Activated naive CD4-positive, alpha-beta T cell treated with anti-CD3 and anti-CD28 coated beads, Interleukin-2, amount 50 U/mL, for 24 hours (primary cell): ENCODE results near the gene MYL10.

Experiments
- H3K27ac Mint-ChIP-seq: one replicate; pipeline ENCODE4 v1.8.0; 2021; ENCODE audit warnings: mild to moderate bottlenecking, mixed read lengths
- H3K27me3 Mint-ChIP-seq: one replicate; pipeline ENCODE4 v1.8.0; 2021; ENCODE audit warnings: mixed read lengths
- H3K36me3 Mint-ChIP-seq: one replicate; pipeline ENCODE4 v1.8.0; 2021; ENCODE audit warnings: mixed read lengths
- H3K4me1 Mint-ChIP-seq: one replicate; pipeline ENCODE4 v1.8.0; 2021; ENCODE audit warnings: mixed read lengths
- H3K4me3 Mint-ChIP-seq: one replicate; pipeline ENCODE4 v1.8.0; 2021; ENCODE audit warnings: mild to moderate bottlenecking, mixed read lengths
- H3K9me3 Mint-ChIP-seq: one replicate; pipeline ENCODE4 v1.8.0; 2021; ENCODE audit warnings: mixed read lengths

MYL10 gene

DNA sequence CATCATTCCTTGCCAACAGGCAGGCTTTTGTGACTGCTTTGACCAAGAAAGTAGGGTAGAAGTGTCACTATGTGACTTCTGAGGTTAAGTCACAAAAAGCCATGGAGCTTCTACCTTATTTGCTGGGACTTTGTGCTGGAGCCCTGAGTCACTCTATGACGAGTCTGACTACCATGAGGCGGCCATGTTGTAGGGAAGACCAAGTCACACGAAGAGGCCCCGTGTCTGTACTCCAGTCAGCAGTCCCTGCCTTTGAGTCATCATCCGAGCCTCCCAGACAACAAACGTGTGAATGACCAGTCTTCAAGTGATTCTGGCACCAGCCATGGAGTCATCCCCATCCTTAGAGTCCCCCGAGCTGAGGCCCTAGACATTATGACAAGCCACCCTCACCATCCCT, 3.5 kb upstream of the MYL10 start:
- no peaks in the 10 kb centered on the region for H3K9me3 Mint-ChIP-seq
- no peak overlapping the region for H3K4me3 Mint-ChIP-seq
- no peaks in the 10 kb centered on the region for H3K36me3 Mint-ChIP-seq
- H3K4me1 Mint-ChIP-seq = no peaks in the 10 kb centered on the region
- no peaks in the 10 kb centered on the region for H3K27me3 Mint-ChIP-seq
- no peak overlapping the region for H3K27ac Mint-ChIP-seq

DNA sequence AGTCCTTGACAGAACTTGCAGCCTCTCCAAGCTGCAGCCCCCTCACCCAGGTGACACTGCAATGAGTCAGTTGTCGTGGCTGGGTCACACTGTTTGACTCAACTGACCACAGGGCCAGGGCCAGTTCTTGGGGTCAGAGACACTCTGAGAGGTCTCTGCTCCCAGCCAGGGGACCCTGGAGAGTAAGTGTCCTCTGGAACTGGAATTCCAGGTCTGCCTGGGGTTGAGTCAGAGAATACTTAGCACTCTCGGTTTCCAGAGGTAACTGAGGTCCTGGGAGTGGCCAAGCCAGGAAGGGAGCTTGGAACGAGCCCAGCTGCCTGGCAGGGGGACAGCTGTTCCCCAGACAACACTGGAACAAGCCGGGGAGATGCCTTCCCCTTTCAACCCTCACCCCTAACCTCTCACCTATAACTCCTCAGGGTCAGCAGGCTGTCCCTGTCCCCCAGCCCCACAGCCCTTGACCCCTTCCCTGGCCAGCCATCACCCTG, 2.2 kb upstream of the MYL10 start:
- H3K4me1 Mint-ChIP-seq = no peaks in the 10 kb centered on the region
- no peak overlapping the region for H3K27ac Mint-ChIP-seq
- H3K27me3 Mint-ChIP-seq = peaks cover 2% of the 10 kb centered on the region
- H3K4me3 Mint-ChIP-seq = no peak overlapping the region
- no peaks in the 10 kb centered on the region for H3K36me3 Mint-ChIP-seq
- no peaks in the 10 kb centered on the region for H3K9me3 Mint-ChIP-seq

DNA sequence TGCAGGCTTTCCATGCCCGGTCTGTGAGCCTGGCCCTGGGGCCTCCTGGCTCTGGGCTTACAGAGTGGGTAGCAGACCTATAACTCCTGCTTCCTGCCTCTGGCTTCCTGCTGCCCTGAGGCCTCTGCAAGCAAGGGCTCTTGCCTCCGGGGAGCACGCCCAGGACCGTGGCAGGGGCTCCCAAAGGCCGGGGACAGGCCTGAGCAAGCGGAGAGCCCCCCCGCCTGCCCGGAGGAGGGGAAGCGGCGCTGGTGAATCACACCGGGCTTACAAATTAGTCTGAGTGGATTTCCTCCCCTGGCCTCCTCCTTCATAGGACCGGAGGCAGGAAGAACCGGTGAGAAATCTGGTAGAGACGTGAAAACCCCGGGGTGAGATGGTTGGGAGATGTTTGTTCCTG, 1.5 kb upstream of the MYL10 start:
- no peaks in the 10 kb centered on the region for H3K36me3 Mint-ChIP-seq
- H3K27ac Mint-ChIP-seq = no peak overlapping the region
- H3K4me3 Mint-ChIP-seq = no peak overlapping the region
- no peaks in the 10 kb centered on the region for H3K9me3 Mint-ChIP-seq
- H3K4me1 Mint-ChIP-seq = no peaks in the 10 kb centered on the region
- peaks cover 2% of the 10 kb centered on the region for H3K27me3 Mint-ChIP-seq

DNA sequence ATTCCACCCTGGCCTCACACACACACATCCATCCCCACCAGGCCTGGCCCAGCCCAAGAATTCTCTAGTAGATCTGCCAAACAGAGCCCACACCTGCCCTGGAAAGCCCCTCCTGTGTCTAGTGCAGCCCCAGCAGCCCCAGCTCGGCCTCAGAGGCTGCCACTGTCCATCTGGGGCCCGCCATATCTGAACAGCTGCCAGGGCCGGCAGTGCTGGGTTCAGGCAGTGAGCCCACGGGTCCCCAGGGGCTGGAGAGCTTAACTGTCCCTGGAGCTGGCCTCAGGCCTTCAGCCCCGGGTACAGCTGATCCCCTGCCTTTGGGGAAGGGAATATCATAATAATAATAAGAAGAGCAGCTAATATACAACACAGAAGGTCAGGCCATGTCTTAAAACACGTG, 574 bp downstream of the MYL10 start:
- Mint-ChIP-seq H3K36me3 (no peaks in the 10 kb centered on the region), H3K4me3 (no peak overlapping the region), H3K4me1 (no peaks in the 10 kb centered on the region), H3K27ac (no peak overlapping the region), H3K27me3 (peaks cover 4% of the 10 kb centered on the region), H3K9me3 (no peaks in the 10 kb centered on the region)

DNA sequence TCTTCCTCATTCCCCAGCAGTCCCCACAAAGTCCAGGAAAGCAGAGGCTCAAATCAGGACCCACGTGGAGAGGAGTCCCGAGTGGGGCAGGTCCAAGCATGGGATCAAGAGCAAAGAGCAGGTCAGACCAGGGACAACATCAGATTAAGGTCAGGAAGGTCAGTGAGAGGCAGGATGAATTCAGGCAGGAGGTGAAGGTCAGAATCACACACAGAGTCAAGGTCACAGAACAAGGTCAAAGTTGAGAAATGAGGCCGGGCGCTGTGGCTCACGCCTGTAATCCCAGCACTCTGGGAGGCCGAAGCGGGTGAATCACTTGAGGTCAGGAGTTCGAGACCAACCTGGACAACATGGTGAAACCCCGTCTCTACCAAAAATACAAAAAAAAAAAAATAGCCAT, 2.3 kb downstream of the MYL10 start:
- H3K27ac Mint-ChIP-seq = no peak overlapping the region
- no peak overlapping the region for H3K4me3 Mint-ChIP-seq
- H3K4me1 Mint-ChIP-seq = no peaks in the 10 kb centered on the region
- H3K36me3 Mint-ChIP-seq = no peaks in the 10 kb centered on the region
- H3K27me3 Mint-ChIP-seq = peaks cover 4% of the 10 kb centered on the region
- H3K9me3 Mint-ChIP-seq = no peaks in the 10 kb centered on the region

DNA sequence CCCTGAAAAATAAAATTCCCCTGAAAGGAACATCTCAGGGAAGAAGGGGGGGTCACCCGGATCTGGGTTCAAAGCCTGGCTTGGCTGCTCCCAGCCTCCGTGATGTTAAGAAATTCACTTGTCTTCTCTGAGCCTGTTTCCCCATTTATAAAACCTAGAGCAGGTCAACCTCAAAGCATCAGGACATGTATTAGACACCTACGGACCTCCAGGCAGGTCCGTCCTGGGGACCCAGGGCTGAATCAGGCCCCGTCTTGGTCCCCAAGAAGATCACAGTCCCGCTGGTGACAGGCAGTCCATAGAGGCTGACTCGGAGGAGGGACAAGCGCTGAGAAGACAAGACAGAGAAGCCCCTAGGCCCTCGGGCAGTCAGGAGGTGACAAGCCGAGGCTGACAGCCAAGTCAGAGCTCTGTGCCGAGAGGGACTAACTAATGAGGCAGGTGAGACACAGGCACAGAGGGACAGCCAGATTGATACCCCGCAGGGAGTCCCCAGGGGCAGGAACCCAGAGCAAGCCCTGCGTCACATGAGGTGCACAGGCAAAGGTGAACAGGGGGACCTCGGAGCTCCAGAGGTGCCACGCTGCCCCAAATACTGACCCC, 2.9 kb downstream of the MYL10 start:
- no peak overlapping the region for H3K27ac Mint-ChIP-seq
- H3K27me3 Mint-ChIP-seq = peaks cover 4% of the 10 kb centered on the region

DNA sequence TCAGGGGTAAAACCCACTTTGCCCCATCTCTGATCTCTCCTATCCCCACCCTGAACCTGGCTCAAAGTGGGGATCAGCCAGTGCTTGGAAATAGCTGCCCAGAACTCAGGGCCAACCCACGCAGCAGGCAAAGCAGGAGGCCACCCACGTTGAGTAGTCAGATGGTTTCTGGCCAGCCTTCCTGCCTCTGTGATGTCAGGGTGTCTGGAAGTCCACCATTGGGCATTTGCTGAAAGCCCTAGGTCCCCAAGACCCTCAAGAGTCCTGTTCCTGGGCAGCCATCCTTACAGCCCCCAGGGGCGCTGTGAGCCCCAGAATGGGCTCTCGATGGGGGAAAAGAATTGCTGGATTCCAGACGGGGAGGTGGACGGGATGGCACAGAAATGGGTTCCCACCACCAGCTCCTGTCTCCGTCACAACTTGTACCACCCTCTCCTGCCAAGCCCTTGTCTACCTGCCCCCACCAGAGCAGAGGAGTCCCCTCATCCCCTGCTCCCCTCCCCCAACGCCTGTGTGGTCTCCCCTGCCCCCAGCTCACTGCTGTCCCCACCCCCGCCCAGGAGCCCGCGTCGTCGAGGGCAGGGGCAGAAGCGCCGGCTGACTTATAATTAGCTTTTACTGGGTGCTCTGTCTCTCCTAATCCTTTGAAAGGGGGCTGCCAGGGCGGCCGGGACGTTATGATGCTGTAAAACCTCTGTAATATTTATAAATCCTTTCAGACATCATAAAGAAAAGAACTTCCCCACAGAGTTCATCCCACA, 3.9 kb downstream of the MYL10 start:
- peaks cover 4% of the 10 kb centered on the region for H3K27me3 Mint-ChIP-seq
- no peaks in the 10 kb centered on the region for H3K36me3 Mint-ChIP-seq
- no peaks in the 10 kb centered on the region for H3K4me1 Mint-ChIP-seq
- H3K4me3 Mint-ChIP-seq = no peak overlapping the region
- no peak overlapping the region for H3K27ac Mint-ChIP-seq
- no peaks in the 10 kb centered on the region for H3K9me3 Mint-ChIP-seq

More for the DNA sequence above, 2.9 kb downstream of the MYL10 start:
- Mint-ChIP-seq H3K9me3 (no peaks in the 10 kb centered on the region), H3K4me1 (no peaks in the 10 kb centered on the region), H3K36me3 (no peaks in the 10 kb centered on the region), H3K4me3 (no peak overlapping the region)

DNA sequence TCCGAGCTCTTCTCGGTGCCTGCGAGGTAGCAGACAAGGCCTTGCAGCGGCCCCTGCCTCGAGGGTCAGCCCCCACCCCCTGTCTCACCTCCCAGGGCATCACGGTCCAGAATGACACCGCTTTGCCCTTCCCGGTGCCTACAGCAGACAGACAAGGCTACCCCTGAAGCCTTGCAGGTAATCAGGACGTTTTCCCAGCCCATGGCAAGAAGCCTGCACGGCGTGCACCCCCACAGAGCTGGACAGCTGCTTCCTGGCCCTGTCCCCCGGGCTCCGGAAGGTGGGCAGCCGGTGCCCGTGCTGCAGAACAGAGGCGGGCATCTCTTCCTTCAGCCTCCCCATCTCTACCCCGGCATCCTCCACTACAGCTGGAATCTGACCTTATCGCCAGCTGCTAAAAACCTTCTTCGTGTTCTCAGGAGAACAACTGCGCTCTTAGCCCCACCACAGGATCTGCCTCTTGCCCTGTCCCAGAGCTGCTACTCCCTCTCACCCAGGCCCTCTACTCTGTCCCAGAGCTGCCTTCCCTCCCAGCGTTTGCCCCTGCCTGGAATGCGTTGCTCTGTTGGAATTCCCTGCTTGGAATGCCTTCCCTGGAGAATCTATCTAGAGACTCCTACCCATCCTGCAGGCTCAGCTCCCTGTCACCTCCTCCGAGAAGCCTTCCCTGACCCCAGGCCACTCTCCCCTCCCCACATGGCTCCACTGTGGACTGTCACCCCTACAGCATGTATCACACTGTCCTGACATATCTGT, 4.7 kb downstream of the MYL10 start:
- H3K4me3 Mint-ChIP-seq = no peak overlapping the region
- H3K4me1 Mint-ChIP-seq = no peaks in the 10 kb centered on the region
- no peaks in the 10 kb centered on the region for H3K36me3 Mint-ChIP-seq
- peak overlapping the region; percentile 0 for H3K27ac Mint-ChIP-seq
- no peaks in the 10 kb centered on the region for H3K9me3 Mint-ChIP-seq
- H3K27me3 Mint-ChIP-seq = peaks cover 4% of the 10 kb centered on the region

DNA sequence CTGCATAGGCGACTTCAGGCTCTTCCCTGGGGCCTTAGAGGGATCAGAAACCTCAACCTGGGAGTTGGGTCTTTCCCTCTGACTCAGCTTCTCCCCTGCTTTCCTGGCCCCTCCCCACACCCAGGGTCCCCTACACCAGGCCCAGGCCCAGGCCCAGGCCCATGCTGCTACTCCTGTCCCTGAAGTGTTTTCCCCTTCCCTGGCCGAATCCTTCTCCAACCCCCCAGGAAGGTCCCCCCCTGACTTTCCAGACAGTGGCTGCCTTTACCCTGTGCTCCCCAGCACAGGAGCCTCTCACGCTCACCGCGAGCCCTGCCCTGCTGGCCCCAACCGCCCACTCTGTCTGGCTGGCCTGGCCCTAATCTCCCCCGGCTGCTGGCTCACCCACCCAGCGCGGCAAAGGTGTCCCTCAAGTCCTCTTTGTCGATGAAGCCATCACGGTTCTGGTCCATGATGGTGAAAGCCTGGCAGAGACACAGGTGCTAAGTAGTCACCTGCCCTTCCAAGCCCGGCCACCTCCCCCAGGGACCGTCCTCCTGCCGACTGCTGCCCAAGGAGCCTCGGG, 6.4 kb downstream of the MYL10 start:
- Mint-ChIP-seq H3K27me3 (peaks cover 4% of the 10 kb centered on the region), H3K27ac (no peak overlapping the region), H3K4me3 (no peak overlapping the region), H3K4me1 (no peaks in the 10 kb centered on the region), H3K9me3 (no peaks in the 10 kb centered on the region), H3K36me3 (no peaks in the 10 kb centered on the region)

DNA sequence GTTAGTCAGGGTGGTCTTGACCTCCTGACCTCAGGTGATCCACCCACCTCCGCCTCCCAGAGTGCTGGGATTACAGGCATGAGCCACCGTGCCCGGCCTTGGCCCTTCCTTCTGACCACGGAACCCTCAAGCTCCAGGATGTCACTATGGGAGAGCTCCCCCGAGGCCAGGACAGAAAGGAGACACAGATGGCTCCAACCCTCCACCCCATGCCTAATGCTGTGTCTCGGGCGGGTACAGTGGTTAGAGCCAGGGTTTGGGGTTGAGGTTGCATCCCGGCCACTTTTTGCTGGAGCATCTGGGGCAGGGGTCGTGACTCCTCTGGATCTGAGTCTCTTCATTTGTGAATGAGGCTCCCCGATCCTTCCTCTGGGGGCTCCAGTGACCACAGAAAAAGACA, 8.1 kb downstream of the MYL10 start:
- Mint-ChIP-seq H3K4me3 (no peak overlapping the region), H3K36me3 (no peaks in the 10 kb centered on the region), H3K27ac (no peak overlapping the region), H3K4me1 (no peaks in the 10 kb centered on the region), H3K9me3 (no peaks in the 10 kb centered on the region), H3K27me3 (peaks cover 2% of the 10 kb centered on the region)

DNA sequence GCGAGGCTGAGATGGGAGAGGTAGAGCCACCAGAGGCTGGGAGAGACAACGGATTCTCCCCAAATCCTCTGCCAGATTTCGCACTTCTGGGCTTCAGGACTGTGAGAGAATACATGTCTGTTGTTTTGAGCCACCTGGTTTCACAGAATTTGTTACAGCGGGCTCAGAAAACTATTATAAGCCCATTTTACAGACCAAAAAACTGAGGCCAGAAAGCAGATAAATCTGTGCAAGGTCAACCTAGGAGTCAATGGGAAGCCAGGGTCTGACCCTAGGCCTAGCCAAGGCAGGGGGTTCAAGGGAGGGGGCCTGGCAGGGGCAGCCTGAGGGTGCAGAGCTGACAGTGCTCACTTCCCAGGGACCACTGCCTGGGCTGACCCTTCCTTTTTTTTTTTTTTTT, 8.7 kb downstream of the MYL10 start:
- H3K36me3 Mint-ChIP-seq = no peaks in the 10 kb centered on the region
- H3K4me3 Mint-ChIP-seq = no peak overlapping the region
- H3K4me1 Mint-ChIP-seq = no peaks in the 10 kb centered on the region
- peaks cover 2% of the 10 kb centered on the region for H3K27me3 Mint-ChIP-seq
- H3K27ac Mint-ChIP-seq = no peak overlapping the region
- H3K9me3 Mint-ChIP-seq = no peaks in the 10 kb centered on the region

DNA sequence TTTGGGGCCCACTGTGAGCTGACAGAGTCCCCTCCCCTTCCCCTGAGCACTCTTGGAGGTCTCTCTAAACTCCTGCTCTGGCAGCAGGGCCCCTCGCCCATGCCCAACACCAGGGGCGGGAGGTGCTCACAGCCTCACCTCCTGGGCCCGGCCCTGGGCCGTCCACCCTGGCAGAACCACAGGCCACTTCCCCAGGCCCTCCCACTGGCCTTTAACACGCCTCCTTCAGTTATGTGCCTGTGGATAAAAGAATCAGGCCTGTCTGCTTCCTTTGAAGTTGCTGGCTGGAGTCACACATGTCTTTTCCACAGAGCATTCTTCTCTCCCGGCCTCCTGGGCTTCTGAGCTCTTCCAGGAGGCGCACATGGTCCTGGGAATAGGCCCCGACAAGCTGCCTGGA, 10.2 kb downstream of the MYL10 start:
- Mint-ChIP-seq H3K4me3 (no peak overlapping the region), H3K27ac (no peak overlapping the region), H3K4me1 (no peaks in the 10 kb centered on the region), H3K36me3 (no peaks in the 10 kb centered on the region), H3K27me3 (peaks cover 2% of the 10 kb centered on the region), H3K9me3 (no peaks in the 10 kb centered on the region)

DNA sequence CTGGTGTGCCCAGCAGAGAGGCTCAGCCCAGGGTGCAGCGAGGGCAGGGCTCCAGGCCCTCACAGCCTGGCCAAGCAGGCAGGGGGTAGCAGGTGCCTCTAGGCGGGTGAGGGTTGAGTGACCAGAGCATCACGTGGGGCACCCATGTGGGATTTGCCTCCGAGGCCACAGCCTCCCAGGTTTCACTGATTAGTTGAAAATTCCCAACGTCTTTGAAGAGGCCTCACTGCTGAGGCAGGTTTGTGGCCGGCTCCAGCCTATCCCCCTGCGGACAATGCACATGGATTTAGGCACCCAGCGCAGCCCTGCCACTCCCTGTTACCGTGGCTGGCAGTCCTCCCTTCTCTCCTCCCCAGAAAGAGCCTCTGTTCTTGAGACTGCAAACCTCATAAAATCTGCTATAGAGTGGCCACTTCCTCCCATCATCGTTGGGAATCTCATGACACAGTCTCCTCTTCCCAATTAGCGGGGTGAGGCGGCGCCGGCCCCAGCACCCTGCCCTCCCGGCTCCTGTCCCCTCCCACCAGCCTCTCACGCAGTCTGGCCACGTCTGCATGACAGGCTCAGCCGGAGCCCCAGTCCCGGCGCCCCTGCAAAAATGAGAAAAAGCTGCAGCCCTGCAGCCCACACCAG, 10.8 kb downstream of the MYL10 start:
- H3K4me1 Mint-ChIP-seq = no peaks in the 10 kb centered on the region
- H3K27me3 Mint-ChIP-seq = peaks cover 2% of the 10 kb centered on the region
- no peaks in the 10 kb centered on the region for H3K9me3 Mint-ChIP-seq
- H3K4me3 Mint-ChIP-seq = no peak overlapping the region
- H3K36me3 Mint-ChIP-seq = no peaks in the 10 kb centered on the region
- H3K27ac Mint-ChIP-seq = no peak overlapping the region

DNA sequence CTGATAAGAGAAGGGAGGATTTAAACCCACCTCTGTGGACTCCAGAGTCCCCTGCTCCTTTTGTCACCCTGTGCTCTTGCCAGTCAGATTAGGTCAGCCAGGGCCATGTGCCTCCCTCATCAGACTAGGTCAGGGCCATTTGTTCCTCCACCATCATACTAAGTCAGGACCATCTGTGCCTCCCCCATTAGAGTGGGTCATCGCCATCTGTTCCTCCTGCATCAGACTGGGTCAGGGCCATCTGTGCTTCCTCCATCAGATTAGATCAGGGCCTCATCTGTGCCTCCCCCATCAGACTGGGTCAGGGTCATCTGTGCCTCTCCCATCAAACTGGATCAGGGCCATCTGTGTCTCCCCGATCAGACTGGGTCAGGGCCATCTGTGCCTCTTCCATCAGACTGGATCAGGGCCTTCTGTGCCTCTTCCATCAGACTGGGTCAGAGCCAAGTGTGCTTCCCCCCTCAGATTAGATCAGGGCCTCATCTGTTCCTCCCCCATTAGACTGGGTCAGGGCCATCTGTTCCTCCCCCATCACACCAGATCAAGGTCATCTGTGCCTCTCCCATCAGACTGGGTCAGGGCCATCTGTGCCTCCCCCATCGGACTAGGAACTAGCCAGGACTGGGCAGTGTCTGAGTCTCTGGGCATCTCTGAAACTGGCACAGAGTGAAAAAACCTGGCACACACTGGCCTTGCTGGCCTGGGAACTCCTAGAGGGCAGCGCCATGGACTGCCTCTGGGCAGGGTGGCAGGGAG, 11.5 kb downstream of the MYL10 start:
- Mint-ChIP-seq H3K36me3 (no peaks in the 10 kb centered on the region), H3K4me1 (no peaks in the 10 kb centered on the region), H3K4me3 (no peak overlapping the region), H3K9me3 (no peaks in the 10 kb centered on the region), H3K27me3 (peaks cover 2% of the 10 kb centered on the region), H3K27ac (peak overlapping the region; percentile 41)

DNA sequence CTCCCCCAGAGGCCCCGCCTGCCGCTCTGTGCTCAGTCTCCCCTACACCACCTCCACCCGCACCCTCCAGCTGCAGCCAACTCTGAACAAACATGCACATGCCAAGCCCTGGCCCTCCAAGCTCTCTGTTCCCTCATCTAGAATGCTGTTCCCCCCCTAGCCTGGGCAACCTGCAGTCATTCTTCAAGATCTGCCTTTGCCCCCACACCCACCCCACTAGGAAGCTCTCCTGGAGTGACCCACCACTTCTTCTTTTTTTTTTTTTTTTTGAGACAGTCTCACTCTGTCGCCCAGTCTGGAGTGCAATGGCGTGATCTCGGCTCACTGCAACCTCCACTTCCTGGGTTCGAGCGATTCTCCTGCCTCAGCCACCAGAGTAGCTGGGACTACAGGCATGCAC, 13.7 kb downstream of the MYL10 start:
- H3K27ac Mint-ChIP-seq = no peak overlapping the region

More for the DNA sequence above, 13.7 kb downstream of the MYL10 start:
- Mint-ChIP-seq H3K4me1 (no peaks in the 10 kb centered on the region), H3K27me3 (peaks cover 2% of the 10 kb centered on the region), H3K36me3 (no peaks in the 10 kb centered on the region), H3K9me3 (no peaks in the 10 kb centered on the region), H3K4me3 (no peak overlapping the region)
